Measurements from ENCODE around the gene AEBP1. TPM values are rescaled to one million over a fixed set of nuclear protein-coding genes. Genes with fewer than 3 reads are reported as not detected.

The AEBP1 gene
- total RNA-seq, 1 experiment from 2014 or later = 0.54 TPM

- POLR2A ChIA-PET = no interaction called here
- Mint-ChIP-seq H3K27me3 (ENCODE audit: insufficient read depth, unreplicated experiment) (no peaks in the 10 kb centered on the region), H3K4me1 (ENCODE audit: low read depth, unreplicated experiment) (no peaks in the 10 kb centered on the region), H3K9me3 (ENCODE audit: unreplicated experiment) (no peaks in the 10 kb centered on the region), H3K36me3 (ENCODE audit: insufficient read depth, unreplicated experiment) (peaks cover 24% of the 10 kb centered on the region), H3K4me3 (ENCODE audit: unreplicated experiment) (peak overlapping the region; percentile 78), H3K27ac (ENCODE audit: unreplicated experiment) (peak overlapping the region; percentile 86)
- DNase-seq = no peak
- H3K4me1 ChIP-seq = no peaks in the 10 kb centered on the region
- H3K36me3 ChIP-seq (ENCODE audit: control insufficient read depth, insufficient read depth, low read length) = peaks cover 9% of the 10 kb centered on the region
- no peaks in the 10 kb centered on the region for H3K27me3 ChIP-seq (replicated peaks; ENCODE audit: control insufficient read depth, insufficient read depth, low read length)
- intact Hi-C loops (cut with micrococcal nuclease; ENCODE audit: unreplicated experiment) = loop anchor here (5.0 kb wide), 2 partner anchors 63 to 122 kb away; partner anchors contain the start of gene YKT6
- H3K4me3 ChIP-seq (ENCODE audit: low read depth, low read length) = peak overlapping the region; percentile 75; the same call in 1 of the 2 replicates
- BruUV-seq (replicated peaks) = no TSS peak
- TF ChIP-seq CTCF (IDR thresholded peaks at IDR 0.05; ENCODE audit: insufficient read depth in 1 of 2, low read depth in 1 of 2, low read length in 1 of 2, severe bottlenecking in 1 of 2, unreplicated experiment in 1 of 2) = no peak
- no peaks in the 10 kb centered on the region for H3K9me3 ChIP-seq
- CTCF ChIA-PET = no interaction called here
Measured at GRCh38 chr7:44080686-44081265, 23.4 kb upstream of the AEBP1 start.

GRCh38 chr7:44081266-44081748, 22.8 kb upstream of the AEBP1 start:
- Mint-ChIP-seq H3K27ac (ENCODE audit: unreplicated experiment) (peak overlapping the region; percentile 86), H3K36me3 (ENCODE audit: insufficient read depth, unreplicated experiment) (peaks cover 23% of the 10 kb centered on the region), H3K4me1 (ENCODE audit: low read depth, unreplicated experiment) (no peaks in the 10 kb centered on the region), H3K27me3 (ENCODE audit: insufficient read depth, unreplicated experiment) (no peaks in the 10 kb centered on the region), H3K4me3 (ENCODE audit: unreplicated experiment) (peak overlapping the region; percentile 78), H3K9me3 (ENCODE audit: unreplicated experiment) (no peaks in the 10 kb centered on the region)
- no peak for TF ChIP-seq CTCF (IDR thresholded peaks at IDR 0.05; ENCODE audit: insufficient read depth in 1 of 2, low read depth in 1 of 2, low read length in 1 of 2, severe bottlenecking in 1 of 2, unreplicated experiment in 1 of 2)
- ChIA-PET CTCF (no interaction called here), POLR2A (no interaction called here)
- intact Hi-C loops (cut with micrococcal nuclease; ENCODE audit: unreplicated experiment) = loop anchor here (5.0 kb wide), 2 partner anchors 64 to 121 kb away; partner anchors contain the start of gene YKT6
- Histone ChIP-seq H3K4me1 (no peaks in the 10 kb centered on the region), H3K27me3 (replicated peaks; ENCODE audit: control insufficient read depth, insufficient read depth, low read length) (no peaks in the 10 kb centered on the region), H3K9me3 (no peaks in the 10 kb centered on the region), H3K36me3 (ENCODE audit: control insufficient read depth, insufficient read depth, low read length) (peaks cover 9% of the 10 kb centered on the region), H3K4me3 (ENCODE audit: low read depth, low read length) (peak overlapping the region; percentile 75)
- no peak for DNase-seq
- TSS peak; percentile 60 for BruUV-seq (replicated peaks)

DNA sequence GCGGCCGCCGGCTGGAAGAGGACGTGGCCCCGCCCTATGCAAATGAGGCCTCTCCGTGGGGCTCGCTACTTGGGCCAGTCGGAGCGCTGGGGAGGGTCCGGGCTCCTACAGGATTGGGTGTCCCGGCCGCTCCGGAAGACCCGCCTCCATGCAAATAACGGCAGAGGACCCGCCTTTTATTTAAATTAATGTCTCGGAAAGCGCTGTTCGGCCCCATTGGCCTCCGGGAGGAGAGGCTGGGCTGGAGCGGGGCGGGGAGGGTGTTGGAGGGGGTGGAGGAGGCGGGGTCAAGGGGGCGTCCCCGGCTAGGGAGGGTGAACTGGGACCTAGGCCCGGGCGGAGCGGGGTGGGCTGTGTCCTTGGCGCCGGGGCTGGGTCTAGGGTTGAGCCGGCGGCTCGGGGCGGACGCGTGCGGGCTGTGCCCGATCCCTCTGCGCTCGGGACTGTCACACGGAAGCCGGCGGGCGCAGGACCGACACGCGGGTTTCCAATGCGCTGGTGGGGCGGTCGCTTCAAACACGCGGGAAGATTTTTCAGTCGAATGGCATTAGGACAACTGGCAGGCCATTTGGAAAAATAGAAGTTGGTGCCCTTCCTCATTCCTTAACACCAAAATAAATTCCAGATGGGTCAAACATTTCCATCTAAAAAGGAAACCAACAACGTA, 21.5 kb upstream of the AEBP1 start:
- Histone ChIP-seq H3K36me3 (ENCODE audit: control insufficient read depth, insufficient read depth, low read length) (peaks cover 5% of the 10 kb centered on the region), H3K27me3 (replicated peaks; ENCODE audit: control insufficient read depth, insufficient read depth, low read length) (no peaks in the 10 kb centered on the region), H3K4me3 (ENCODE audit: low read depth, low read length) (peak overlapping the region; percentile 58), H3K9me3 (no peaks in the 10 kb centered on the region), H3K4me1 (no peaks in the 10 kb centered on the region)
- intact Hi-C loops (cut with micrococcal nuclease; ENCODE audit: unreplicated experiment) = loop anchor here (1.0 to 5.0 kb wide), 3 partner anchors 41 to 120 kb away; partner anchors contain the start of genes POLD2 and YKT6
- Mint-ChIP-seq H3K4me3 (ENCODE audit: unreplicated experiment) (peak overlapping the region; percentile 78), H3K27me3 (ENCODE audit: insufficient read depth, unreplicated experiment) (no peaks in the 10 kb centered on the region), H3K27ac (ENCODE audit: unreplicated experiment) (peak overlapping the region; percentile 86), H3K9me3 (ENCODE audit: unreplicated experiment) (no peaks in the 10 kb centered on the region), H3K36me3 (ENCODE audit: insufficient read depth, unreplicated experiment) (peaks cover 10% of the 10 kb centered on the region), H3K4me1 (ENCODE audit: low read depth, unreplicated experiment) (no peaks in the 10 kb centered on the region)
- peak; percentile 99 for DNase-seq
- BruUV-seq (replicated peaks) = no TSS peak
- POLR2A ChIA-PET = no interaction called here
- TF ChIP-seq CTCF (IDR thresholded peaks at IDR 0.05; ENCODE audit: insufficient read depth in 1 of 2, low read depth in 1 of 2, low read length in 1 of 2, severe bottlenecking in 1 of 2, unreplicated experiment in 1 of 2) = no peak
- CTCF ChIA-PET = no interaction called here

Data from Caco-2 (cell line).